Chondrocyte (in vitro differentiated cells): ENCODE measurements around the gene ESPN. TPM values are rescaled to one million over a fixed set of nuclear protein-coding genes. Genes with fewer than 3 reads are reported as not detected.
A peak's percentile ranks its signal among the peaks of the same experiment; 100 is the strongest.

ENCODE experiments used
- DNase-seq: peaks from one replicate; pipeline ENCODE4 v3.0.0; 2021; ENCODE audit warnings: mixed read lengths, low spot score
- H3K27ac Mint-ChIP-seq: one replicate; pipeline ENCODE4 v1.8.0; 2021; ENCODE audit warnings: mild to moderate bottlenecking, moderate library complexity, mixed read lengths; ENCODE audit not compliant: unreplicated experiment
- H3K27me3 Mint-ChIP-seq: 2 replicates; pipeline ENCODE4 v1.8.0; 2021; ENCODE audit warnings: low read depth, mixed read lengths
- H3K36me3 Mint-ChIP-seq: 2 replicates; pipeline ENCODE4 v1.8.0; 2021; ENCODE audit warnings: low read depth, mixed read lengths
- H3K4me1 Mint-ChIP-seq: 2 replicates; pipeline ENCODE4 v1.8.0; 2021; ENCODE audit warnings: low read depth, mild to moderate bottlenecking, mixed read lengths
- H3K4me3 Mint-ChIP-seq: one replicate; pipeline ENCODE4 v1.8.0; 2021; ENCODE audit warnings: mild to moderate bottlenecking, moderate library complexity, mixed read lengths; ENCODE audit not compliant: unreplicated experiment
- H3K9me3 Mint-ChIP-seq: 2 replicates; pipeline ENCODE4 v1.8.0; 2021; ENCODE audit warnings: low read depth, mixed read lengths
- total RNA-seq: library from RNA; stranded (reverse); gene quantifications from 3 replicates; pipeline ENCODE4 v1.2.1, GENCODE V29; 2021
- TF ChIP-seq, protein P1 (sequence below): fragments of 200-600 bp; sonication (generic); IDR thresholded peaks from 2 replicates; pipeline ENCODE4 v1.5.0; 2021; ENCODE audit warnings: antibody characterized with exemption, mild to moderate bottlenecking, moderate library complexity

Gene ESPN
- total RNA-seq, 1 donor from 2014 or later: 0.57 TPM

DNA sequence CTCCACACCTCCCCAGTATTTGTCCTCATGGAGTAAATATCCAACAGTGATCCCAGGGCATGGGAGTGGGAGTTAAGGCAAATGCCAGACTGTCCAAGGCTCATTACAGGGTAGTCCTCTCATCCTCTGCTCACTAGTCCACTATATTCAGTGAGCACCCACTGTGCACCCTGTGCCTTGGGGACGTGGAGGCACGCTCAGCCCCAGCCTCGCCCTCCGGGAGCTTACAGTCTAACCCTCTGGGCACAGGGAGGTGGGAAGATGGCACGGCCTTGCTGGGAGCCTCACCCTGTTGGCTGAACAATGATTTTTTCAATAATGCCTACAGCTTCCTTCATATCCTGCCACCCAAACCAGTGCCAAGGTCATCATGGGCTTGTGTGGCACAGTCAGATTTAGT, 7.7 kb upstream of the ESPN start:
- H3K27ac Mint-ChIP-seq: no peak overlapping the region
- H3K36me3 Mint-ChIP-seq: no peaks in the 10 kb centered on the region
- H3K9me3 Mint-ChIP-seq: no peaks in the 10 kb centered on the region
- H3K4me3 Mint-ChIP-seq: no peak overlapping the region
- no peak for DNase-seq
- peaks cover 15% of the 10 kb centered on the region for H3K4me1 Mint-ChIP-seq
- H3K27me3 Mint-ChIP-seq: peaks cover 53% of the 10 kb centered on the region
- TF ChIP-seq, protein P1, sequence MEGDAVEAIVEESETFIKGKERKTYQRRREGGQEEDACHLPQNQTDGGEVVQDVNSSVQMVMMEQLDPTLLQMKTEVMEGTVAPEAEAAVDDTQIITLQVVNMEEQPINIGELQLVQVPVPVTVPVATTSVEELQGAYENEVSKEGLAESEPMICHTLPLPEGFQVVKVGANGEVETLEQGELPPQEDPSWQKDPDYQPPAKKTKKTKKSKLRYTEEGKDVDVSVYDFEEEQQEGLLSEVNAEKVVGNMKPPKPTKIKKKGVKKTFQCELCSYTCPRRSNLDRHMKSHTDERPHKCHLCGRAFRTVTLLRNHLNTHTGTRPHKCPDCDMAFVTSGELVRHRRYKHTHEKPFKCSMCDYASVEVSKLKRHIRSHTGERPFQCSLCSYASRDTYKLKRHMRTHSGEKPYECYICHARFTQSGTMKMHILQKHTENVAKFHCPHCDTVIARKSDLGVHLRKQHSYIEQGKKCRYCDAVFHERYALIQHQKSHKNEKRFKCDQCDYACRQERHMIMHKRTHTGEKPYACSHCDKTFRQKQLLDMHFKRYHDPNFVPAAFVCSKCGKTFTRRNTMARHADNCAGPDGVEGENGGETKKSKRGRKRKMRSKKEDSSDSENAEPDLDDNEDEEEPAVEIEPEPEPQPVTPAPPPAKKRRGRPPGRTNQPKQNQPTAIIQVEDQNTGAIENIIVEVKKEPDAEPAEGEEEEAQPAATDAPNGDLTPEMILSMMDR: no peak

GRCh38 chr1:6417961-6418667, 6.5 kb upstream of the ESPN start:
- DNase-seq: no peak
- Mint-ChIP-seq H3K27me3 (peaks cover 48% of the 10 kb centered on the region), H3K9me3 (no peaks in the 10 kb centered on the region), H3K27ac (no peak overlapping the region), H3K4me3 (no peak overlapping the region), H3K4me1 (peaks cover 20% of the 10 kb centered on the region), H3K36me3 (no peaks in the 10 kb centered on the region)
- TF ChIP-seq, protein P1: no peak

DNA sequence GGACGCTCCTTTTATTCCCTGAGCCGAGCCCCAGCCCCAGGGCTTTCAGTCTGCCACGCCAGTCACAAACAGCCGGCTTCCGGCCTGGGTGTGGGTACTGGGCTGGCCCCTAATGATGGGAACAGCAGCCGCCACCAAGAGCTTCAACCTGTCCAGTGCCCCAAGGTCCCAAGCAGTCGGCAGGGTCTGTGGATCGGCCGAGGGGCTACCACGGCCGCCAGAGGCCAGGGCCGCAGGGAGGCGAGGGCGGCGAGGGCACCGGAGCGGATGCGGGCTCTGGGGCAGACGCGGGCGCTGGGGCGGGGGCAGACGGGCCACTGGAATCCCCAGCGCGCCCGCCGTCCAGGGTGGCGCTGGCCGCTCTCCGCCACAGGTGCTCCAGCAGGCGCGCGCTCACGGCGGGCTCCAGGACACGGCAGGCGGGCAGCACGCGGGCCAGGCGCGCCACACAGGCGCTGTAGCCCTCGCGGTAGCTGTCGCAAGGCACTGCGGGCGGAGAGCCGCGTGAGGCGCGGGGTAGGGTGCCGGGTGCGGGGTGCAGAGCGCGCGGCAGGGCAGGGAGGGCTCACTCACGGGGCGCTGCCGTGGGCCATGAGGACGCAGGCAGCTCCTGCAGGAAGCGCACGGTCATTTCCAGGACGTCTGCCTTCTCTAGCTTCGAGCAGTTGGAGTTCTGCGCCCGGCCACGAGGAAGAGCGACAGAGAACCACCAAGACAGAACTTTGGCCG, 5.7 kb upstream of the ESPN start:
- Mint-ChIP-seq H3K4me3 (no peak overlapping the region), H3K9me3 (no peaks in the 10 kb centered on the region), H3K4me1 (peaks cover 27% of the 10 kb centered on the region), H3K27me3 (peaks cover 51% of the 10 kb centered on the region), H3K27ac (no peak overlapping the region), H3K36me3 (no peaks in the 10 kb centered on the region)
- TF ChIP-seq, protein P1: no peak
- peak; percentile 77 for DNase-seq

DNA sequence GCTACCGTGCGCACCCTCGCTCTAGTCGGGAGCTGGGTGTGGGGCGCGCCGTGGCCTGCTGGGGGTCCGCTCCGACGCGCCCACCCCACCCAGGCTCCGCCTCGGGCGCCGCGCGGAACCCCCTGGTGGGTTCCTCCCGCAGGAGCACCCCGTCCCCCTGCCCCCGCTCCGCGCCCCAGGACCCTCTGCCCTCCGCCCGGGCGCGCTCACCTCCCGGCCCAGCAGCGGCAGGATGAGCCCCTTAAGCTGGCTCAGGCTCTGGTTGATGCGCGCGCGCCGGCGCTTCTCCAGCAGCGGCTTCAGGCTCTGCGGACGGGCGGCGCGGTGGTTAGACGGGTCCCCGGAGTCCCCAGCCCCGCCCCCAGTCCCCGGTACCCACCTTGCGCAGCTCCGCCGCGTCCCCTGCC, 5.2 kb upstream of the ESPN start:
- no peak for DNase-seq
- no peak overlapping the region for H3K4me3 Mint-ChIP-seq
- H3K9me3 Mint-ChIP-seq: no peaks in the 10 kb centered on the region
- no peak overlapping the region for H3K27ac Mint-ChIP-seq
- H3K4me1 Mint-ChIP-seq: peaks cover 30% of the 10 kb centered on the region
- H3K27me3 Mint-ChIP-seq: peaks cover 54% of the 10 kb centered on the region
- H3K36me3 Mint-ChIP-seq: no peaks in the 10 kb centered on the region
- TF ChIP-seq, protein P1: no peak

DNA sequence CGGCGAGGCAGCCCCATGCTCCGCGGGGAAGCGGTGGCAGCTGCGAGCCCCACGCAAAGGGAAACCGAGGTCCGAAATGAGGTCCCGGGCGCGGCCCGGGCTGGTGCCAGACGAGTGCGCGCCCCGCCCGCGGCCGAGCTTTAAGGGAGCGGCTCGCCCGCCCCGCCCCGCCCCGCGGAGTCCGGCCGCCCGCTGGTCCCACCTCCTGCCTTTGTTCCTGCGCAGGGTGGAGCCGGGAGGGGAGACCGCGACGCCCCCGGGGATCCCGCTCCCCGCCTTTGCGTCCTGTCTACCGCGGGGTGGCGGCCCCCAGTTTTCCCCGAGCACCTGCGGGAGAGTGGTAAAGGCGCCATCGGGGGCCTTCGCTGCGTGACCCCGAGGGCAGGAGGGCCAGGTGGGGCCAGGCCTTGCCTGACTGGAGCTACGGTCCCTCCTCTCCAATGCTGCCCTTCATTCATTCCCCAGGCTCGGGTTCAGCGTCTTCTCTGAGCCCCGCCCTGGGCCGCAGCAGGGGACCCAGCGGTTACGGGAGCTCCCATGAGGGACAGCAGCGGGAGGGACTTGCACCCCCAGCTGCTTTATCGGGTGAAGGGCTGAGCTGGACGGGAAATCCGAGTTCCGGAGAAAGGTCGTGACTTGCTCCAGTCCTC, 4.6 kb upstream of the ESPN start, which contains the start of gene HES2:
Gene HES2, minus strand, starts transcription at position 116 of the 650 bp plus-strand sequence. Its CDS starts 99 bp downstream, at position 17.
- no peaks in the 10 kb centered on the region for H3K36me3 Mint-ChIP-seq
- no peak within 1 kb of the TSS for H3K4me3 Mint-ChIP-seq
- H3K4me1 Mint-ChIP-seq: peaks cover 26% of the 10 kb centered on the region
- H3K27me3 Mint-ChIP-seq: peaks cover 49% of the 10 kb centered on the region
- no peak within 1 kb of the TSS for H3K27ac Mint-ChIP-seq
- no peaks in the 10 kb centered on the region for H3K9me3 Mint-ChIP-seq
- DNase-seq: peak; percentile 77
- TF ChIP-seq, protein P1: no peak
